ENCODE measurements around the gene SLC17A9.

Gene SLC17A9

DNA sequence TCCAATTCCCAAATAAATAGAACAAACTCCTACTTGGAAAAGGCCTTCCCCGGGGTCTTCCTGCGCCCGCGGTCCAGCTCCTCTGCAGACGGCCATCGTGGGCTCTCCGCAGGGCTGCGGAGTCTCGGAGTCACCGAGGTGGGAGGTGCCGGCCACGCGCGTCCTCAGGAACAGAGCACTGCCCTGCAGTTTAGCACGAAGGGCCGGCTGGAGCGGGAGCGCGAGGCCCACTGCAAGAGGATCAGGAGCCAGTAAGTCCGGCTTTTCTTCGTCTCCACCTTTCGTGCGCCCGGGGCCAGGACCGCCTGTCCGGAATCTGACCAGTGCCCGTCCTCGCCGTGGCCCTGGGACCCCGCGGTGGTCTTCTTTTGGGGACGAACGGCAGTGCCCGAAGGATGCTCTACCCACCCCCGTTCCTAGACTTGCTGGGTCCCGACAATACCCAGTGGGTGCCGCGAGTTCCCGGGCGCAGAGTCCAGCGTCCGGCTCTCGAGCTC is 52.9 kb downstream of the SLC17A9 start:
- DNase-seq (ENCODE audit: low read depth), result no peak
- H3K4me3 ChIP-seq (replicated peaks; ENCODE audit: low read depth, low read length), result no peak overlapping the region
- no peak for TF ChIP-seq CTCF (IDR thresholded peaks at IDR 0.05; ENCODE audit: low read length, missing control alignments)

DNA sequence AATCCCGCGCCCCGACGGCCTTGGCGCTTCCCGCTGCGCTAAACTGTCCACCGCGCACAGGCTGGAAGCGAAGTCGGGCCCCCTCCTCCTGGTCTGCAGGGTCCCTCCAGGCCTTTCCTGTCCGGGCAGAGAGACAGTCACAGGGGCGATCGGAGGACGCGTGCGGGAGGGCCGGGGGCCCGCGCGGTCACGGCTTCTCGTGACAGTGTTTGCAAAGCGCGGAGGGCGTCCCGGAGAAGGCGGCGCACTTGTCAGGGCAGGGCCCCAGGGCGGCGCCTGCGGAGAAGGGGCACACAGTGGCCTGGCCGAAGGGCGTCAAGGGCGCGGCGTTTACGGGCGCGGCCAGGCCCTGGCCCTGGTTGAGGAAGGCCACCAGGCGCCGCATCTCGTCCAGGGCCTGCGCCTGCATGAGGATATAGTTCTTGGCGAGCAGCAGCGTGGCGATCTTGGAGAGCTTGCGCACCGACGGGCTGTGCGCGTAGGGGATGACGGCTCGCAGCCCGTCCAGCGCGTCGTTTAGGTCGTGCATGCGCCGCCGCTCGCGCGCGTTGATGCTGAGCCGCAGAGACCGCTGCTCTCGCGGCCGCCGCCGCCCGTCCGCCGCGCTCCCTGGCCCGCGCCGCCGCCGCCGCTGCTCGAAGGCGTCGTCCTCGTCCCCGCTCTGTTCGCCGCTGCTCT is 53.5 kb downstream of the SLC17A9 start:
- TF ChIP-seq CTCF (IDR thresholded peaks at IDR 0.05; ENCODE audit: low read length, missing control alignments), result no peak
- peak; percentile 14 for DNase-seq (ENCODE audit: low read depth)
- no peak overlapping the region for H3K4me3 ChIP-seq (replicated peaks; ENCODE audit: low read depth, low read length)

DNA sequence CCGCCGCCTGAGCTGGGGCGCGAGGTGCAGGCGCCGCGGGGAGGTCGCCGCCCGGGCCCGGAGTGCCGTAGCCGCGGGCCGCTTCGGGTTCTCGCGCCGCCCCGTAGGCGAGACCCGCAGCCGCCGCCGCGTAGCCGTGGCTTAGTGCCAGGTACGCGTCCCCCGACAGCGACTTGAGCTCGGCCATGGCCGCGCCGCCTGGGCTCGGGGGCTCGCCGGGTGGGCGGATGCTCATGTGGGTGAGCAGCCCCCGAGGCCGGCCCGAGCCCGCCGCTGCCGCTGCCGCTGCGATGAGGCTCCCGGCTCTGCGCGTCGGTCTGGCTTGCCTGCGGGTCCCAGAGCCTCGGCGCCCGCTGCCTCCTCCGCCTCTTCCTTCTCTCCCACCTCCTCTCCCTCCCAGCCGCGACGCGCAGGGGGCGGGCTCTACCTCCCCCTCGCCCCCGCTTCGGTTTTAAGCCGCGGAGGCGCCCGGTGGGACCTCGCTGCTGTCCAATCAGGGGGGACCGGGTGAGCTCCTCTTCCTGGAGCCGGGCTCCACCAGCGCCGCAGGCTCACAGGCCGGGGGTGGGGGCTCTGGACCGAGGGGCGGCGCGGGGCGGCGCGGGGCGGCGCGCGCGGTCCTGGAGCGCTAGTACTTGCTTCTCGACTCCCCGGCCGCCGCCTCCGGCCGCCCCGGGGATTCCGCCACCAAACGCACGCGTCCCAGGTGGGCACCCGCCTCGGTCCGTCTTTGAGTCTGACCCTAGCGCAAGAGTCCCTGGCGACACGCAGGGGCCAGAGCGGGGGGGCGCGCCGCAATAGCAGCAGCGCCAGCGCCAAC is 54.2 kb downstream of the SLC17A9 start, which contains the start of gene BHLHE23:
Gene BHLHE23 (minus strand): TSS at position 425 of the 820 bp plus-strand sequence. CDS start 190 bp downstream, at position 235.
- no peak for TF ChIP-seq CTCF (IDR thresholded peaks at IDR 0.05; ENCODE audit: low read length, missing control alignments)

DNA sequence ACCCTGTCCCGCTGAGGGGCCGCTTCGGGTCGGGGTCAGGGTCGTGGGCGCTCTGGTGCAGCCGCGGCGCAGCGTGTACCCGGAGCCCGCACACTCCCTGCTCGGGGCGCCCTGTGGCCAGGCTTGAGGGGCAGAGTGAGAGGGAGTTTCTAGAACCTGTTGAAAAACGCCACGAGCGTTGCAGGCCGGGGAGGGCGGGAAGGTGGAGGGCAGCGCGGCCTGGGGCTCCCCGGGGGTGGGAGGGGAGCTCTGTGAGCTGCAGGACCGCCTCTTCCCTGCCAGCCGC is 54.8 kb downstream of the SLC17A9 start:
- no peak overlapping the region for H3K4me3 ChIP-seq (replicated peaks; ENCODE audit: low read depth, low read length)
- TF ChIP-seq CTCF (IDR thresholded peaks at IDR 0.05; ENCODE audit: low read length, missing control alignments), result no peak
- DNase-seq (ENCODE audit: low read depth), result no peak

More for the DNA sequence above, 54.2 kb downstream of the SLC17A9 start, which contains the start of gene BHLHE23:
- H3K4me3 ChIP-seq (replicated peaks; ENCODE audit: low read depth, low read length), result no peak within 1 kb of the TSS
- DNase-seq (ENCODE audit: low read depth), result no peak

GRCh38 chr20:63007646-63008488 is 55.4 kb downstream of the SLC17A9 start:
- TF ChIP-seq CTCF (IDR thresholded peaks at IDR 0.05; ENCODE audit: low read length, missing control alignments), result no peak
- no peak overlapping the region for H3K4me3 ChIP-seq (replicated peaks; ENCODE audit: low read depth, low read length)
- DNase-seq (ENCODE audit: low read depth), result no peak

DNA sequence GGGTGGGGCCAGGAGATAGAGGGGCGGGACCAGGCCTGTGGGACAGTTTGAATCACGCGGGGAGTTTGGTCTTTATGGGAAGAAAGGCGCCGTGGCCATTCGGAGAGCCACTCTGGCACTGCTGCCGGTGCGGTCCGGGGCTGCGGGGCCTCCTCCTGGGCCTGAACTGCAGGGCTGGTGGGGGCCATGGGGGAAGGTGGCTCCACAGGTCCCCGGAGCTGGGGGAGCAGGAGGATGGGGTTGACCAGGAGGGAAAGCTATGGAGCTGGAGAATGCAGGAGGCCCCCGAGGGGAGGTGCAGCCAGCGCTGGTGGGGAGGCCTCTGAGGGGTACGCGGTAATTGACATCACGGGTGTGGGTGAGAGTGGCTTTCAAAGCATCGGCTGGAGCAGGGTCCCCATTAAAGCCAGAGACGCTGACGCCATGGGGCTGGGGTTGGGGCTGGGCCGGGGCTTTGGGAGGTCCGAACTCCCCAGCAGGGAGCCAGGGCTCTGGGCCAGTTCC is 56.1 kb downstream of the SLC17A9 start:
- no peak for DNase-seq (ENCODE audit: low read depth)
- no peak overlapping the region for H3K4me3 ChIP-seq (replicated peaks; ENCODE audit: low read depth, low read length)
- no peak for TF ChIP-seq CTCF (IDR thresholded peaks at IDR 0.05; ENCODE audit: low read length, missing control alignments)

Data from fibroblast of pulmonary artery (primary cell).